ENCODE data around the gene PIGQ.

The PIGQ gene

DNA sequence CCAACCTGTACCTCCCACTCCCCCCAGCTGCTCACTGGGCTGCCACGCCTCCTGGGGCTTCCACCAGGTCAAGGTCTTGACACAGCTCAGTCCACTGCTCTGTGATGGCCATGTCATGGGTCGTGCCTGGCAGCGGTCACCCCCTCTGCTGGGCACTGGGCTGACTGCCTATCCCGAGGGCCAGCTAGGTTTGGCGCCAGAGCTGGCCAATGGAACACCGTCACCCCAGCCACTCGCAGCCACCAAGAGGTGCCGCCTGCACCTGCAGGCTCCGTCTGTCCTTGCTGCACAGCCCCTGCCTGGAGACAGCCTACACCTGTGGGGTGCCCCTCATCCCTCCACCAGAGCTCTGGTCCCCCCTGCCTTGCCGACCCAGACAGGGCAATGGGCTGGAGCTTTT lies 15.6 kb downstream of the PIGQ start:
- 51% methylated on average over 10 of the region's 10 CpGs for WGBS
- Histone ChIP-seq H3K4me1 (ENCODE audit: insufficient read depth, low read length) (peaks cover 4% of the 10 kb centered on the region; the same call in 1 of the 2 replicates), H3K4me3 (ENCODE audit: low read length) (no peak overlapping the region)

DNA sequence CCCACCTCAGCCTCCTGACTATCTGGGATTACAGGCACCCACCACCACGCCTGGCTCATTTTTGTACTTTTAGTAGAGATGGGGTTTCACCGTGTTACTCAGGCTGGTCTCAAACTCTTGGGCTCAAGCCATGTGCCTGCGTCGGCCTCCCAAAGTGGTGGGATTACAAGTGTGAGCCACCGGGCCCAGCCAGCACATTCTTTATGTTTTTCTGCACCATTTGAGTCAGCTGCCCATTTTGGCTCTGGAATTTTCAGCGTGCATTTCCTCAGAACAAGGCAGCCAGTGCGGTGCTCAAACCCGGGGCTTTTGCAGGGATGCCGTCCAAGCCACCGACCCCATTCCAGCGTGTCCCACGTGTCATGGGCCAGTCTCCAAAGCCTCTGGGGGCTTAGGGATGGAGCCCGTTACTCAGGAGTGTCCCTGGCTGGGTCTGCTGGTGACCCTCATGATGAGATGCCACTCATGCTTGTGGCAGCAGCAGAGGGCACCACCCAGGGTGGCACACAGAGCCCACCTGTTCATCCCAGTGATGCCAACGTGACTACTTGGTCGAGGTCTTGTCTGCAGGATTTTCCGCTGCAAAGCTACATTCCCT lies 16.4 kb downstream of the PIGQ start:
- H3K9me3 ChIP-seq (ENCODE audit: insufficient read depth, low read depth, low read length), result no peaks in the 10 kb centered on the region
- H3K36me3 ChIP-seq (ENCODE audit: insufficient read depth, low read length), result no peaks in the 10 kb centered on the region
- no peak overlapping the region for H3K27ac ChIP-seq (ENCODE audit: low read depth, low read length)
- H3K4me3 ChIP-seq (ENCODE audit: low read length), result no peak overlapping the region
- peaks cover 28% of the 10 kb centered on the region for H3K27me3 ChIP-seq (ENCODE audit: insufficient read depth, low read length)
- H3K9ac ChIP-seq (ENCODE audit: low read depth, low read length), result no peak overlapping the region
- 71% methylated on average over 16 of the region's 16 CpGs for WGBS
- H3K4me1 ChIP-seq (ENCODE audit: insufficient read depth, low read length), result peaks cover 4% of the 10 kb centered on the region; the same call in 1 of the 2 replicates

More for the DNA sequence above, 15.6 kb downstream of the PIGQ start:
- no peak overlapping the region for H3K27ac ChIP-seq (ENCODE audit: low read depth, low read length)
- H3K9me3 ChIP-seq (ENCODE audit: insufficient read depth, low read depth, low read length), result no peaks in the 10 kb centered on the region
- H3K9ac ChIP-seq (ENCODE audit: low read depth, low read length), result no peak overlapping the region
- no peaks in the 10 kb centered on the region; the same call in 1 of the 2 replicates for H3K36me3 ChIP-seq (ENCODE audit: insufficient read depth, low read length)
- H3K27me3 ChIP-seq (ENCODE audit: insufficient read depth, low read length), result peaks cover 22% of the 10 kb centered on the region

DNA sequence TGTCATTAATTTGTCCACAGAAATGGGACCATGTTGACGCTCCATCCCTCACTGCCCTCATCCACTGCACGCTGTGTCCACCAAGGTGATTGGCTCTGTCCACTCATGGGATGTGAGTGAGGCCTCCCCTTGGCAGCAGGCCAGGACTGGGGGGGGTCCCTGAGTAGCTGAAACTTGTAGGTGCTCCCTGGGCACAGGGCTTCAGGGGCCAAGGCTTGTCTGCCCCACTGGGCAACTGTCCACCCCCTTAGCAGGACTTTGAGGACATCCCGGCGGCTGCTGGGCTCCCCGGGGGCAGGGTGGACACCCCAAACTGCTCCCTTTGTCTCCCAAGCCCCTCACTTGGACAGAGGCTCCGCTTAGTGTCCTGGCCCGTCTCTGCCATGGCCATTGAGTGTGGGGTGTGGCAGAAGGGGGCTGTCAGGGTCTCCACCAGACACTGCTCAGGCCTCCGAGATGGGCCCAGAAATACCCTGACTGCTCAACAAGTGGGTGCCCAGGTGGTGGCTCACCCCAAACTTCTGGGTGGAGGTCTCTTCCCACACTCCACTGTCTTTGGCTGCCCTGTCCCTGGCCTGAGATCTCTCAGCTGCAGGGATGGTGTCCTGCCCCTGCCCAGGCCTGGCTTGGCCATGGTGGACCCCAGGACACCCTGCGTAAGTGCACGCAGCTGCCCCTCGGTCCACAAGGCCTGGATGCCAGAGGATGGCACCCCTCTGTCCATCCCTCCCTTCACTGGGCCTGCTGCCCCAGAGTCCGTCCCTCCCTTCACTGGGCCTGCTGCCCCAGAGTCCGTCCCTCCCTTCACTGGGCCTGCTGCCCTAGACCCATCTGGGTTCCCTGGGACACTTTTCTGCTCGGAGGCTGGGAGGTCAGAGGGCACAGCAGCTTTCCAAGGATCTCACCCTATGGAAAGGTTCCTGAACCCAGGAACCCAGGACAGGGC lies 17.1 kb downstream of the PIGQ start:
- Histone ChIP-seq H3K4me3 (ENCODE audit: low read length) (no peak overlapping the region), H3K4me1 (ENCODE audit: insufficient read depth, low read length) (peaks cover 4% of the 10 kb centered on the region; the same call in 1 of the 2 replicates), H3K9me3 (ENCODE audit: insufficient read depth, low read depth, low read length) (no peaks in the 10 kb centered on the region), H3K9ac (ENCODE audit: low read depth, low read length) (no peak overlapping the region), H3K36me3 (ENCODE audit: insufficient read depth, low read length) (no peaks in the 10 kb centered on the region), H3K27ac (ENCODE audit: low read depth, low read length) (no peak overlapping the region), H3K27me3 (ENCODE audit: insufficient read depth, low read length) (peaks cover 29% of the 10 kb centered on the region)
- WGBS, result 88% methylated on average over 14 of the region's 14 CpGs

DNA sequence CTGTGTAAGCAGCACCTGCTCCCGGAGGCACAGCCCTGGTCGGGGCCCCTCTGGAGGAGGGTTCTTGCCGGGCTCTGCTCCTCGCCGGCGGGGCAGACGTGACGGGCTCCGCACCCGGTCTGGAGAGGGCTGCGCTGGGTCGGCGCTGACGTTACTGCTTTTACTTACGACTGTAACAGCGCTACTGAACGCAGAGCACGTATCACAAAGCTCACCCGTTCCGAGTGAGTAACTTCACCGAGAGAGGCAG lies 18.8 kb downstream of the PIGQ start:
- Histone ChIP-seq H3K36me3 (ENCODE audit: insufficient read depth, low read length) (0 out of 2 replicates have a peak, but pooled peaks cover 2% of the 10 kb centered on the region), H3K27me3 (ENCODE audit: insufficient read depth, low read length) (peaks cover 29% of the 10 kb centered on the region), H3K4me1 (ENCODE audit: insufficient read depth, low read length) (peaks cover 4% of the 10 kb centered on the region; the same call in 1 of the 2 replicates), H3K9me3 (ENCODE audit: insufficient read depth, low read depth, low read length) (no peaks in the 10 kb centered on the region), H3K9ac (ENCODE audit: low read depth, low read length) (peak overlapping the region; percentile 99), H3K27ac (ENCODE audit: low read depth, low read length) (peak overlapping the region; percentile 100), H3K4me3 (ENCODE audit: low read length) (peak overlapping the region; percentile 99)
- WGBS, result 2% methylated on average over 21 of the region's 21 CpGs

DNA sequence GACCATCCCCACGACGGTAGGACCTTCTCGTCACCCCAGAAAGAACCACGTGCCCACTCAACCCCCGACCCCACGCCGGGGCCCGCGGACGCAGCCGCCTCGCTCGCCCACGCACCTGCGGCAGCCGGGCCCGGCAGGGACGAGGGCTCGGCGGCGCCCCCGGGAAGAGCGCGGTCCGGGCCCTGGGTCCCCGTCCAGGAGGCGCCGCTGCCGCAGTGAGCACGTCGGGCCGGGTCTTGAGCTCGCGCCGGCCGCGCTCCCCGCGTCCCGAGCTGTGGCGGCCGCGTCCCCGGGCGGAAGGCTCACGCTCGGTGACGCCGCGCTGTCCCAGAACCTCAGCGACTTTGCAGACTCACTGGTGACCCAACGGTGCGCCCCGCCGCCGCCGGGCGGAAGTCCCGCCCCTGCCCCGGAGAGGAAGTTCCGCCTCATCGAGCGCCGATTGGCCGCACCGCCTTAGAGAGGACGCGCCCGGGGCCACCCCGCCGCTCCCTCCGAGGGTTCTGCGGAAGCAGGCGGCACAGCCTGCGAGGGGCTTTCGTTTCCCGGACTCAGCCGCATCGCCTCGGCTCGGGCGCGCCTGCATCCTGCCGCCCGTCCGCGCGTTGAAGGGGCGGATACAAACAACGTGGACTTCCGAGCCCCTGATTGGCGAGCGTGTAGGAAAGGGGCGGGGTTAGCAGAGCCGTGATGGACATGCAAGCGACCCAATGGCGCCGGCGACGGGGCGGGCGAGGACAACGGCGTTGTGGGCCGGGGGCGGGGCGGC lies 19.3 kb downstream of the PIGQ start:
- Histone ChIP-seq H3K27ac (ENCODE audit: low read depth, low read length) (peak overlapping the region; percentile 100), H3K27me3 (ENCODE audit: insufficient read depth, low read length) (peaks cover 29% of the 10 kb centered on the region), H3K36me3 (ENCODE audit: insufficient read depth, low read length) (0 out of 2 replicates have a peak, but pooled peaks cover 2% of the 10 kb centered on the region), H3K4me1 (ENCODE audit: insufficient read depth, low read length) (peaks cover 4% of the 10 kb centered on the region; the same call in 1 of the 2 replicates), H3K4me3 (ENCODE audit: low read length) (peak overlapping the region; percentile 99), H3K9me3 (ENCODE audit: insufficient read depth, low read depth, low read length) (no peaks in the 10 kb centered on the region), H3K9ac (ENCODE audit: low read depth, low read length) (peak overlapping the region; percentile 99)
- under 1% methylated on average over 107 of the region's 107 CpGs for WGBS

DNA sequence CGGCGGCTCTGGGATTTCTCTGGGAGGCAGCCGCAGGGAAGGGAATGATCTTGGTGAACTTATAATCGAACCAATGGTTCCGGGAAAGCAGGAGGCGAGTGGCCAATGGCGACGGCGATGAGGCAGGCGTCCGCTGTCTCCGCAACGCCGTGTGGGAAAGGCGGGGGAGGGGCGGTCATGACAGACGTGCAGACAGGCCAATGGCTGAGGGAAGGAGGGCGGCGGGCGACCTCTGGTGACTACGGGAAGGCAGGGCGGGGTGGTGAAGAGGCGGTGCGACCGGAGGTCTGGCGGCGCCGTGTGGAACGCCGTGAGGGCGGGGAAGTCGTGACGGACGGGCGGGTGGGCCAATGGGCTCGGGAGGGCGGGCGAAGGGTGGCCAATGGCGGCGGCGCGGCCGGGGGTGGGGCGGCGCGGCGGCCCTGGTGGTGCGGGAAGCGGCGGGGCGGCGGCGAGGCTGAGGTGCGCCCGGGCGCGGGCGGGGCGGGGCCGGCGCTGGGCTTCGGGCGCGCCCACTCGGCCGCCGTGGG lies 20.0 kb downstream of the PIGQ start, which contains the start of gene RAB40C:
RAB40C (plus strand) TSS at position 409 of the 530 bp plus-strand sequence. CDS start 226 bp downstream, outside the sequence.
- peaks cover 29% of the 10 kb centered on the region for H3K27me3 ChIP-seq (ENCODE audit: insufficient read depth, low read length)
- no peaks in the 10 kb centered on the region for H3K9me3 ChIP-seq (ENCODE audit: insufficient read depth, low read depth, low read length)
- peak within 1 kb of the TSS; percentile 99 for H3K9ac ChIP-seq (ENCODE audit: low read depth, low read length)
- under 1% methylated on average over 67 of the region's 67 CpGs for WGBS
- peak within 1 kb of the TSS; percentile 99 for H3K4me3 ChIP-seq (ENCODE audit: low read length)
- H3K27ac ChIP-seq (ENCODE audit: low read depth, low read length), result peak within 1 kb of the TSS; percentile 100
- peaks cover 4% of the 10 kb centered on the region; the same call in 1 of the 2 replicates for H3K4me1 ChIP-seq (ENCODE audit: insufficient read depth, low read length)
- 0 out of 2 replicates have a peak, but pooled peaks cover 2% of the 10 kb centered on the region for H3K36me3 ChIP-seq (ENCODE audit: insufficient read depth, low read length)

DNA sequence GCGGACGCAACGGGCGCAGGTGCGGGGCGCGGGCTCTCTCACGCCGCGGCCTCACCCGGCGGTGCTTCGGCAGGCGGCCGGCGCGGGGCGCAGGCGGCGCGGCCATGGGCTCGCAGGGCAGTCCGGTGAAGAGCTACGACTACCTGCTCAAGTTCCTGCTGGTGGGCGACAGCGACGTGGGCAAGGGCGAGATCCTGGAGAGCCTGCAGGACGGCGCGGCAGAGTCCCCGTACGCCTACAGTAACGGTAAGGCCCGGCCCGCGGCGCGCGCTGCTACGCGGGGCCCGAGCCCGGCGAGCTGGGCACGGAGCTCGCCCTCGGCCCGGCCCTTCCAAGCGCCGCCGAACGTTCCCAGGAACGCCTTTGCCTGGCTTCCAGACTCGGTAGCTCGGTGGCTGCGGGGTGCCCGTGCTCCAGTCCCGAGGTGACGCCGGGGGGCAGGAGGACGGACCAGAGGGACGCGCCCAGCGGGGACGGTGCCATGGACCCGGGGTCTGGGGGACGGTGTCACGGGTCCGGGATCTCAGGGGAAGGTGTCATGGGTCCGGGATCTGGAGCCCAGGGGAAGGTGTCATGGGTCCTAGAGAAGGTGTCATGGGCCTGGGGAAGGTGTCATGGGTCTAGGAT lies 20.5 kb downstream of the PIGQ start:
- no peaks in the 10 kb centered on the region for H3K9me3 ChIP-seq (ENCODE audit: insufficient read depth, low read depth, low read length)
- peaks cover 29% of the 10 kb centered on the region for H3K27me3 ChIP-seq (ENCODE audit: insufficient read depth, low read length)
- 0 out of 2 replicates have a peak overlapping the region, but pooled peaks have one; percentile 17 for H3K27ac ChIP-seq (ENCODE audit: low read depth, low read length)
- H3K4me1 ChIP-seq (ENCODE audit: insufficient read depth, low read length), result peaks cover 4% of the 10 kb centered on the region; the same call in 1 of the 2 replicates
- H3K4me3 ChIP-seq (ENCODE audit: low read length), result peak overlapping the region; percentile 89
- peak overlapping the region; percentile 73 for H3K9ac ChIP-seq (ENCODE audit: low read depth, low read length)
- H3K36me3 ChIP-seq (ENCODE audit: insufficient read depth, low read length), result 0 out of 2 replicates have a peak, but pooled peaks cover 2% of the 10 kb centered on the region
- 1% methylated on average over 71 of the region's 71 CpGs for WGBS

DNA sequence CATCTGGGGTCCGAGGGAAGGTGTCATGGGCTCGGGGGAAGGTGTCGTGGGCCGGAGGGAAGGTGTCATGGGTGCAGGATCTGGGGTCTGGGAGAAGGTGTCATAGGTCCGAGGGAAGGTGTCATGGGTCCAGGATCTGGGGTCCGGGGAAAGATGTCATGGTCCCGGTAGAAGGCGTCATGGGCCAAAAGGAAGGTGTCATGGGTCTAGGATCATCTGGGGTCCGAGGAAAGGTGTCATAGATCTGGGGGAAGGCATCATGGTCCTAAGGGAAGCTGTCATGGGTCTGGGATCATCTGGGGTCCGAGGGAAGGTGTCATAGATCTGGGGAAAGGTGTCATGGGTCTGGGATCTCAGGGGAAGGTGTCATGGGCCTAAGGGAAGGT lies 21.0 kb downstream of the PIGQ start:
- H3K9ac ChIP-seq (ENCODE audit: low read depth, low read length), result no peak overlapping the region; the same call in 1 of the 2 replicates
- H3K4me3 ChIP-seq (ENCODE audit: low read length), result peak overlapping the region; percentile 89
- H3K36me3 ChIP-seq (ENCODE audit: insufficient read depth, low read length), result 0 out of 2 replicates have a peak, but pooled peaks cover 2% of the 10 kb centered on the region
- H3K4me1 ChIP-seq (ENCODE audit: insufficient read depth, low read length), result peaks cover 4% of the 10 kb centered on the region; the same call in 1 of the 2 replicates
- 72% methylated on average over 10 of the region's 10 CpGs for WGBS
- H3K27me3 ChIP-seq (ENCODE audit: insufficient read depth, low read length), result peaks cover 25% of the 10 kb centered on the region
- H3K27ac ChIP-seq (ENCODE audit: low read depth, low read length), result no peak overlapping the region
- H3K9me3 ChIP-seq (ENCODE audit: insufficient read depth, low read depth, low read length), result no peaks in the 10 kb centered on the region

DNA sequence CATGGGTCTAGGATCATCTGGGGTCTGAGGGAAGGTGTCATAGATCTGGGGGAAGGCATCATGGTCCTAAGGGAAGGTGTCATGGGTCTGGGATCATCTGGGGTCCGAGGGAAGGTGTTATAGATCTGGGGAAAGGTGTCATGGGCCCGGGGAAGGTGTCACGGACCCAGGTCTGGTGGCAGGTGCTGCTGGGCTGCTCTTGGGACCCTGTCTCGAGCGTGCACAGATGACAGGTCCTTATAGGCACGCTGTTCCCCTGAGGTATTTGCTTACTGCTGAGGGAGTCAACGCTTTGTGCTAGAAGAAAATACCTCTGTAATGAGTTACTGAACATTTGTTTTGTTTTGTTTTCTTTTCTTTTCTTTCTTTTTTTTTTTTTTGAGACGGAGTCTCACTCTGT lies 21.5 kb downstream of the PIGQ start:
- 74% methylated on average over 8 of the region's 8 CpGs for WGBS
- Histone ChIP-seq H3K9me3 (ENCODE audit: insufficient read depth, low read depth, low read length) (no peaks in the 10 kb centered on the region), H3K27ac (ENCODE audit: low read depth, low read length) (no peak overlapping the region), H3K4me1 (ENCODE audit: insufficient read depth, low read length) (peaks cover 4% of the 10 kb centered on the region; the same call in 1 of the 2 replicates), H3K9ac (ENCODE audit: low read depth, low read length) (no peak overlapping the region), H3K27me3 (ENCODE audit: insufficient read depth, low read length) (peaks cover 21% of the 10 kb centered on the region), H3K4me3 (ENCODE audit: low read length) (peak overlapping the region; percentile 89), H3K36me3 (ENCODE audit: insufficient read depth, low read length) (0 out of 2 replicates have a peak, but pooled peaks cover 2% of the 10 kb centered on the region)

DNA sequence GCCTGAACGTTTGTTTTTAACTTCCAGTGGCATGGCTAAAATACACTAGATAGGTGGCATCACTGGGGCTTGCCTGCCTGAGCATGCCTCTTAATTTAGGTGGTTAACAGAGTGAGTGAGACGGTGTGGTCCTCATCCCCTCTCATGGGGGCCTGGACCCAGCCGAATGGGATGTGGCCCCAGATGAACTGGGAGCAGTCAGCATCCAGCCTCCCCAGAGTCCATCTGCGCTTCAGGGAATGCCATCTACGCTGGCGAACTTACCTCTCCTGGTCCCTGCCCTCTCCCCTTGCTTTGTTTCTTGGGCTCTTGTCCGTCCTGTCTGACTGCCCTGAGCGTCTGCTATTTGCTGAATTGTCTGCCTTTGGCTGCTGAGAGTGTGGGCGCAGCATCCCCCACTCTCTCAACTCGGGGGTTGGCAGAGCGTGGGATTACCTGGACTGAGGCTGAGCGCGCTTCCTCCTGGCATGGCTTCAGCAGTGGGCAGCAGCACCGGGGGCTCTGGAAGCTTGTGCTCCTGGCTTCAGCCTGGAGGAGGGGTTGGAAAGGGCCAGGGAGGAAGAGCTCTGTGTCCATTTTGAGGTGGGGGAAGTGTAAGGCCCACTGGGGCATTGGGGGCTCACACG lies 22.2 kb downstream of the PIGQ start:
- H3K9ac ChIP-seq (ENCODE audit: low read depth, low read length), result no peak overlapping the region
- 93% methylated on average over 15 of the region's 15 CpGs for WGBS
- no peak overlapping the region for H3K4me3 ChIP-seq (ENCODE audit: low read length)
- peaks cover 4% of the 10 kb centered on the region; the same call in 1 of the 2 replicates for H3K4me1 ChIP-seq (ENCODE audit: insufficient read depth, low read length)
- no peaks in the 10 kb centered on the region for H3K9me3 ChIP-seq (ENCODE audit: insufficient read depth, low read depth, low read length)
- H3K27ac ChIP-seq (ENCODE audit: low read depth, low read length), result no peak overlapping the region
- H3K36me3 ChIP-seq (ENCODE audit: insufficient read depth, low read length), result 0 out of 2 replicates have a peak, but pooled peaks cover 2% of the 10 kb centered on the region
- peaks cover 13% of the 10 kb centered on the region for H3K27me3 ChIP-seq (ENCODE audit: insufficient read depth, low read length)

Measured in HUES64 (cell line).